ENCODE data around the gene NIT1. TPM values are rescaled to one million over a fixed set of nuclear protein-coding genes. Genes with fewer than 3 reads are reported as not detected.

Gene NIT1
- total and polyA plus RNA-seq, 2 of the 13 experiments (the other 11 are each of a cell fraction or from before 2014, with no cell fraction given): 22.7 to 31.0 TPM

- TF ChIP-seq, protein P1, sequence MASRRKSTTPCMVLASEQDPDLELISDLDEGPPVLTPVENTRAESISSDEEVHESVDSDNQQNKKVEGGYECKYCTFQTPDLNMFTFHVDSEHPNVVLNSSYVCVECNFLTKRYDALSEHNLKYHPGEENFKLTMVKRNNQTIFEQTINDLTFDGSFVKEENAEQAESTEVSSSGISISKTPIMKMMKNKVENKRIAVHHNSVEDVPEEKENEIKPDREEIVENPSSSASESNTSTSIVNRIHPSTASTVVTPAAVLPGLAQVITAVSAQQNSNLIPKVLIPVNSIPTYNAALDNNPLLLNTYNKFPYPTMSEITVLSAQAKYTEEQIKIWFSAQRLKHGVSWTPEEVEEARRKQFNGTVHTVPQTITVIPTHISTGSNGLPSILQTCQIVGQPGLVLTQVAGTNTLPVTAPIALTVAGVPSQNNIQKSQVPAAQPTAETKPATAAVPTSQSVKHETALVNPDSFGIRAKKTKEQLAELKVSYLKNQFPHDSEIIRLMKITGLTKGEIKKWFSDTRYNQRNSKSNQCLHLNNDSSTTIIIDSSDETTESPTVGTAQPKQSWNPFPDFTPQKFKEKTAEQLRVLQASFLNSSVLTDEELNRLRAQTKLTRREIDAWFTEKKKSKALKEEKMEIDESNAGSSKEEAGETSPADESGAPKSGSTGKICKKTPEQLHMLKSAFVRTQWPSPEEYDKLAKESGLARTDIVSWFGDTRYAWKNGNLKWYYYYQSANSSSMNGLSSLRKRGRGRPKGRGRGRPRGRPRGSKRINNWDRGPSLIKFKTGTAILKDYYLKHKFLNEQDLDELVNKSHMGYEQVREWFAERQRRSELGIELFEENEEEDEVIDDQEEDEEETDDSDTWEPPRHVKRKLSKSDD (CRISPR knock-in tag; IDR thresholded peaks at IDR 0.05; ENCODE audit: low read depth): no peak
- TF ChIP-seq PRPF4 (IDR thresholded peaks at IDR 0.05; ENCODE audit: low read depth, low read length, poor library complexity, severe bottlenecking): peak; percentile 59
- TF ChIP-seq THAP11 (CRISPR knock-in tag; IDR thresholded peaks at IDR 0.05): peak; percentile 82
- 0 out of 2 replicates have a peak, but pooled peaks have one; percentile 39 for TF ChIP-seq MTF2 (CRISPR knock-in tag; IDR thresholded peaks at IDR 0.05; ENCODE audit: borderline replicate concordance)
- TF ChIP-seq CBFB (CRISPR knock-in tag; IDR thresholded peaks at IDR 0.05): peak; percentile 13; the same call in 1 of the 2 replicates
- peak; percentile 99 for TF ChIP-seq YY1 (IDR thresholded peaks at IDR 0.05; ENCODE audit: insufficient read depth, insufficient replicate concordance, low read depth, low read length)
- 0 out of 2 replicates have a peak, but pooled peaks have one; percentile 45 for TF ChIP-seq ZSCAN20 (CRISPR knock-in tag; IDR thresholded peaks at IDR 0.05; ENCODE audit: borderline replicate concordance)
- TF ChIP-seq ZNF589 (CRISPR knock-in tag; conservative IDR thresholded peaks at IDR 0.05): peak; percentile 67; the same call in 1 of the 2 replicates
- peak; percentile 44 for TF ChIP-seq KLF12 (CRISPR knock-in tag; IDR thresholded peaks at IDR 0.05; ENCODE audit: borderline replicate concordance)
- TF ChIP-seq NR2C2 (CRISPR knock-in tag; IDR thresholded peaks at IDR 0.05; ENCODE audit: borderline replicate concordance): peak; percentile 96
- no peak for TF ChIP-seq PRDM4 (CRISPR knock-in tag; IDR thresholded peaks at IDR 0.05; ENCODE audit: borderline replicate concordance)
- TF ChIP-seq CREB1 (IDR thresholded peaks at IDR 0.05): no peak
- TF ChIP-seq CREB1 (CRISPR knock-in tag; IDR thresholded peaks at IDR 0.05): peak; percentile 63
- TF ChIP-seq ZFX (CRISPR knock-in tag; IDR thresholded peaks at IDR 0.05; ENCODE audit: low read depth): peak; percentile 73
- TF ChIP-seq ZNF879 (CRISPR knock-in tag; IDR thresholded peaks at IDR 0.05): 0 out of 2 replicates have a peak, but pooled peaks have one; percentile 31
- peak; percentile 40 for TF ChIP-seq MAX (IDR thresholded peaks at IDR 0.05)
- no peak for TF ChIP-seq ZSCAN12 (CRISPR knock-in tag; IDR thresholded peaks at IDR 0.05)
- TF ChIP-seq, protein P2, sequence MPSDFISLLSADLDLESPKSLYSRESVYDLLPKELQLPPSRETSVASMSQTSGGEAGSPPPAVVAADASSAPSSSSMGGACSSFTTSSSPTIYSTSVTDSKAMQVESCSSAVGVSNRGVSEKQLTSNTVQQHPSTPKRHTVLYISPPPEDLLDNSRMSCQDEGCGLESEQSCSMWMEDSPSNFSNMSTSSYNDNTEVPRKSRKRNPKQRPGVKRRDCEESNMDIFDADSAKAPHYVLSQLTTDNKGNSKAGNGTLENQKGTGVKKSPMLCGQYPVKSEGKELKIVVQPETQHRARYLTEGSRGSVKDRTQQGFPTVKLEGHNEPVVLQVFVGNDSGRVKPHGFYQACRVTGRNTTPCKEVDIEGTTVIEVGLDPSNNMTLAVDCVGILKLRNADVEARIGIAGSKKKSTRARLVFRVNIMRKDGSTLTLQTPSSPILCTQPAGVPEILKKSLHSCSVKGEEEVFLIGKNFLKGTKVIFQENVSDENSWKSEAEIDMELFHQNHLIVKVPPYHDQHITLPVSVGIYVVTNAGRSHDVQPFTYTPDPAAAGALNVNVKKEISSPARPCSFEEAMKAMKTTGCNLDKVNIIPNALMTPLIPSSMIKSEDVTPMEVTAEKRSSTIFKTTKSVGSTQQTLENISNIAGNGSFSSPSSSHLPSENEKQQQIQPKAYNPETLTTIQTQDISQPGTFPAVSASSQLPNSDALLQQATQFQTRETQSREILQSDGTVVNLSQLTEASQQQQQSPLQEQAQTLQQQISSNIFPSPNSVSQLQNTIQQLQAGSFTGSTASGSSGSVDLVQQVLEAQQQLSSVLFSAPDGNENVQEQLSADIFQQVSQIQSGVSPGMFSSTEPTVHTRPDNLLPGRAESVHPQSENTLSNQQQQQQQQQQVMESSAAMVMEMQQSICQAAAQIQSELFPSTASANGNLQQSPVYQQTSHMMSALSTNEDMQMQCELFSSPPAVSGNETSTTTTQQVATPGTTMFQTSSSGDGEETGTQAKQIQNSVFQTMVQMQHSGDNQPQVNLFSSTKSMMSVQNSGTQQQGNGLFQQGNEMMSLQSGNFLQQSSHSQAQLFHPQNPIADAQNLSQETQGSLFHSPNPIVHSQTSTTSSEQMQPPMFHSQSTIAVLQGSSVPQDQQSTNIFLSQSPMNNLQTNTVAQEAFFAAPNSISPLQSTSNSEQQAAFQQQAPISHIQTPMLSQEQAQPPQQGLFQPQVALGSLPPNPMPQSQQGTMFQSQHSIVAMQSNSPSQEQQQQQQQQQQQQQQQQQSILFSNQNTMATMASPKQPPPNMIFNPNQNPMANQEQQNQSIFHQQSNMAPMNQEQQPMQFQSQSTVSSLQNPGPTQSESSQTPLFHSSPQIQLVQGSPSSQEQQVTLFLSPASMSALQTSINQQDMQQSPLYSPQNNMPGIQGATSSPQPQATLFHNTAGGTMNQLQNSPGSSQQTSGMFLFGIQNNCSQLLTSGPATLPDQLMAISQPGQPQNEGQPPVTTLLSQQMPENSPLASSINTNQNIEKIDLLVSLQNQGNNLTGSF (CRISPR knock-in tag; IDR thresholded peaks at IDR 0.05): no peak
These were observed 14.7 kb downstream of the NIT1 start, which contains the start of gene DEDD (continued) for GRCh38 chr1:161132410-161133219.
